Chondrocyte (in vitro differentiated cells): Measurements from ENCODE around the gene CHIA. TPM values are rescaled to one million over a fixed set of nuclear protein-coding genes. Genes with fewer than 3 reads are reported as not detected.

Experiments
- DNase-seq: peaks from one replicate; pipeline ENCODE4 v3.0.0; 2021; ENCODE audit warnings: mixed read lengths, low spot score
- H3K27ac Mint-ChIP-seq: one replicate; pipeline ENCODE4 v1.8.0; 2021; ENCODE audit warnings: mild to moderate bottlenecking, moderate library complexity, mixed read lengths; ENCODE audit not compliant: unreplicated experiment
- H3K27me3 Mint-ChIP-seq: 2 replicates; pipeline ENCODE4 v1.8.0; 2021; ENCODE audit warnings: low read depth, mixed read lengths
- H3K36me3 Mint-ChIP-seq: 2 replicates; pipeline ENCODE4 v1.8.0; 2021; ENCODE audit warnings: low read depth, mixed read lengths
- H3K4me1 Mint-ChIP-seq: 2 replicates; pipeline ENCODE4 v1.8.0; 2021; ENCODE audit warnings: low read depth, mild to moderate bottlenecking, mixed read lengths
- H3K4me3 Mint-ChIP-seq: one replicate; pipeline ENCODE4 v1.8.0; 2021; ENCODE audit warnings: mild to moderate bottlenecking, moderate library complexity, mixed read lengths; ENCODE audit not compliant: unreplicated experiment
- H3K9me3 Mint-ChIP-seq: 2 replicates; pipeline ENCODE4 v1.8.0; 2021; ENCODE audit warnings: low read depth, mixed read lengths
- CTCF ChIP-seq: fragments of 200-600 bp; sonication (generic); IDR thresholded peaks from 2 replicates; pipeline ENCODE4 v1.5.0; 2021; ENCODE audit warnings: antibody characterized with exemption, mild to moderate bottlenecking, moderate library complexity
- long read RNA-seq: library from polyadenylated mRNA; stranded (forward); transcript quantifications from one replicate; pipeline ENCODE4 v2.0.0, GENCODE V29; 2021
- total RNA-seq: library from RNA; stranded (reverse); gene quantifications from 3 replicates; pipeline ENCODE4 v1.2.1, GENCODE V29; 2021

CHIA gene
- not detected in 3 replicates for total RNA-seq
- long read RNA-seq = 0 reads

GRCh38 chr1:111290630-111291029 is at the start of gene CHIA:
Gene CHIA, plus strand, starts transcription at chr1:111290851. Its CDS starts 19,617 bp downstream, at chr1:111310468.
- no peak for TF ChIP-seq CTCF
- no peak within 1 kb of the TSS for H3K27ac Mint-ChIP-seq
- no peaks in the 10 kb centered on the region for H3K4me1 Mint-ChIP-seq
- no peak for DNase-seq
- H3K4me3 Mint-ChIP-seq = no peak within 1 kb of the TSS
- no peaks in the 10 kb centered on the region for H3K9me3 Mint-ChIP-seq
- H3K36me3 Mint-ChIP-seq = no peaks in the 10 kb centered on the region
- H3K27me3 Mint-ChIP-seq = no peaks in the 10 kb centered on the region

GRCh38 chr1:111241797-111242196 is 48.9 kb upstream of the CHIA start:
- DNase-seq = no peak
- no peak for TF ChIP-seq CTCF
- no peak overlapping the region for H3K27ac Mint-ChIP-seq

GRCh38 chr1:111242805-111243523 is 47.7 kb upstream of the CHIA start:
- Mint-ChIP-seq H3K9me3 (no peaks in the 10 kb centered on the region), H3K4me1 (no peaks in the 10 kb centered on the region), H3K27me3 (peaks cover 11% of the 10 kb centered on the region), H3K4me3 (no peak overlapping the region), H3K27ac (no peak overlapping the region), H3K36me3 (no peaks in the 10 kb centered on the region)
- TF ChIP-seq CTCF = no peak
- no peak for DNase-seq

More at GRCh38 chr1:111241797-111242196, 48.9 kb upstream of the CHIA start:
- H3K4me1 Mint-ChIP-seq = no peaks in the 10 kb centered on the region
- H3K9me3 Mint-ChIP-seq = no peaks in the 10 kb centered on the region
- H3K27me3 Mint-ChIP-seq = peaks cover 14% of the 10 kb centered on the region
- no peak overlapping the region for H3K4me3 Mint-ChIP-seq
- H3K36me3 Mint-ChIP-seq = no peaks in the 10 kb centered on the region

GRCh38 chr1:111247125-111247838 is 43.4 kb upstream of the CHIA start:
- Mint-ChIP-seq H3K9me3 (no peaks in the 10 kb centered on the region), H3K27me3 (peaks cover 8% of the 10 kb centered on the region), H3K4me3 (no peak overlapping the region), H3K36me3 (no peaks in the 10 kb centered on the region), H3K4me1 (no peaks in the 10 kb centered on the region), H3K27ac (no peak overlapping the region)
- no peak for TF ChIP-seq CTCF
- no peak for DNase-seq

- Mint-ChIP-seq H3K4me1 (no peaks in the 10 kb centered on the region), H3K27me3 (peaks cover 15% of the 10 kb centered on the region), H3K36me3 (no peaks in the 10 kb centered on the region), H3K9me3 (no peaks in the 10 kb centered on the region), H3K4me3 (no peak overlapping the region), H3K27ac (no peak overlapping the region)
- DNase-seq = no peak
- TF ChIP-seq CTCF = no peak
Measured at GRCh38 chr1:111249960-111250359, 40.7 kb upstream of the CHIA start.
